ENCODE results near the gene GLS.

The GLS gene

DNA sequence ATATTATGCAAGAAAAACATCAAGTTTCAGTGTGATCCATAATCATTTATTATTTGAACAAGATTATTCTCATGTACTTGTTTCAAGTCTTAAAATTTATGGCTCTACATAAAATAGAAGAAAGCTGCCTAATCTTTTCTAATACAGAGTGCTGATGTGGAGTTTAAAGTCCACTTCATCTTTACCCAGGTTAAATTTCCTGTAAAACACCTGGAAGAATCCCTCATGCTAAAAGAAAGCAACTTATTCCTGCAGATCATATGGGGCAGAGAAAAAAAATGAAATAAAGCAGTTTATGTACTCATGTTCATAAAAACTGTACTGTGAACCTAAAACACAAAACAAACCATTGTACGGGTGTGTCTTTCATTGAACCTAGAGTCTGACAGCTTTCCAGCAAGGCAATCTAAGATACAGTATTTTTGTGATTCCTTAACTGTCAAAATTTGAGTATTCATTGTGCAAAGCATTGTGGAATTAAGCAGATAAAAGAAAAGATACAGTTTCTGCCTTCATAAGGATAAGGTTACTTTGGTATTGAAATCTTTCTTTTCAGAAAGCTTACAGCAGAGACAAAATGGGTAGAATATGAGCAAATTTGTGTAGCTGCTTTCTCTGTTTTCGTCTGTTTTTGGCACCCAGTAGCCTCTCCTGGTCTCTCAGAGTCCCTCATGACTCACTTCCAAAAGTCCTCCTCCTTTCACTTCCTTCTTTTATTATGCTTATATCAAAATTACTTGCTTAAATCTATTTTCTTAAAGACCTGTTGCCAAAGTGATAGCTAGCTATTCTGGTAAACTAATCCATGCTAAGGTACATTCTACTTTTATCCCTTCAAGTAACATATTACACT is 26.9 kb upstream of the GLS start:
- DNase-seq (ENCODE audit: extremely low spot score): no peak

DNA sequence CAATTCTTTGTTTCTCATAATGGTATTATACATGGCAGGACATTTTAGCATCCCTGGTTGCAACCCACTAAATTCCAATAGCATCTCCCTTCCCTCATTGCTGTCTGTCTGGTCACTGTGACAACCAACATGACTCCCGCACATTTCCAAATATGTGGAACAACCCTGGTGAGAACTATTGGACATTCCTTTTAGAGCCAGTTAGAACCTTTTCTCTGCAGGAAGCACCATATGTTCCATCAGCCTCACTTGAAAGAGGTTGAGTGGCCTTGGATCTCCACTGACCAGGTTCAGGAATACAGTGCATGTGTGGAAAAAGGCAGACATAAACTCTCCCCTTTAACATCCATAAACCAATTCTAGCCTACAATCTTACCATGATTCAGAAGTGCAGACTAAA is 25.9 kb upstream of the GLS start:
- TF ChIP-seq FOXA1 (IDR thresholded peaks at IDR 0.05) (no peak), FOXK2 (IDR thresholded peaks at IDR 0.05) (no peak), HDGF (IDR thresholded peaks at IDR 0.05; ENCODE audit: borderline replicate concordance) (no peak), CTBP1 (IDR thresholded peaks at IDR 0.05; ENCODE audit: borderline replicate concordance) (no peak), SP1 (IDR thresholded peaks at IDR 0.05) (no peak), TARDBP (IDR thresholded peaks at IDR 0.05) (no peak), L3MBTL2 (conservative IDR thresholded peaks at IDR 0.05) (no peak), ZNF384 (IDR thresholded peaks at IDR 0.05) (no peak), BHLHE40 (IDR thresholded peaks at IDR 0.05; ENCODE audit: borderline replicate concordance) (no peak)
- POLR2A ChIA-PET: interaction anchor here (1.7 kb wide), 1 partner anchor 27 kb away, joined by 5 read pairs; no protein-coding TSS in a partner anchor
- CTCF ChIA-PET: no interaction called here

More for the DNA sequence above, 26.9 kb upstream of the GLS start:
- TF ChIP-seq ZNF384 (IDR thresholded peaks at IDR 0.05): no peak
- no peak for TF ChIP-seq NFRKB (IDR thresholded peaks at IDR 0.05)
- TF ChIP-seq ELF4 (IDR thresholded peaks at IDR 0.05): no peak
- no peak for TF ChIP-seq HDGF (IDR thresholded peaks at IDR 0.05; ENCODE audit: borderline replicate concordance)
- no peak for TF ChIP-seq FOXA1 (IDR thresholded peaks at IDR 0.05)
- TF ChIP-seq, protein P1, sequence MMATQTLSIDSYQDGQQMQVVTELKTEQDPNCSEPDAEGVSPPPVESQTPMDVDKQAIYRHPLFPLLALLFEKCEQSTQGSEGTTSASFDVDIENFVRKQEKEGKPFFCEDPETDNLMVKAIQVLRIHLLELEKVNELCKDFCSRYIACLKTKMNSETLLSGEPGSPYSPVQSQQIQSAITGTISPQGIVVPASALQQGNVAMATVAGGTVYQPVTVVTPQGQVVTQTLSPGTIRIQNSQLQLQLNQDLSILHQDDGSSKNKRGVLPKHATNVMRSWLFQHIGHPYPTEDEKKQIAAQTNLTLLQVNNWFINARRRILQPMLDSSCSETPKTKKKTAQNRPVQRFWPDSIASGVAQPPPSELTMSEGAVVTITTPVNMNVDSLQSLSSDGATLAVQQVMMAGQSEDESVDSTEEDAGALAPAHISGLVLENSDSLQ (IDR thresholded peaks at IDR 0.05): no peak
- TF ChIP-seq L3MBTL2 (conservative IDR thresholded peaks at IDR 0.05): no peak
- TF ChIP-seq TARDBP (IDR thresholded peaks at IDR 0.05): no peak
- no peak for TF ChIP-seq CTBP1 (IDR thresholded peaks at IDR 0.05; ENCODE audit: borderline replicate concordance)
- TF ChIP-seq LEF1 (IDR thresholded peaks at IDR 0.05; ENCODE audit: borderline replicate concordance): no peak
- TF ChIP-seq ARNT (IDR thresholded peaks at IDR 0.05): no peak
- no peak for TF ChIP-seq BHLHE40 (IDR thresholded peaks at IDR 0.05; ENCODE audit: borderline replicate concordance)
- no peak for TF ChIP-seq SUZ12 (IDR thresholded peaks at IDR 0.05)
- no peak for TF ChIP-seq SP1 (IDR thresholded peaks at IDR 0.05)
- TF ChIP-seq FOXM1 (IDR thresholded peaks at IDR 0.05; ENCODE audit: borderline replicate concordance): no peak
- no peak for TF ChIP-seq FOXK2 (IDR thresholded peaks at IDR 0.05)
- CTCF ChIA-PET: no interaction called here
- POLR2A ChIA-PET: interaction anchor here (1.7 kb wide), 1 partner anchor 28 kb away, joined by 5 read pairs; no protein-coding TSS in a partner anchor

DNA sequence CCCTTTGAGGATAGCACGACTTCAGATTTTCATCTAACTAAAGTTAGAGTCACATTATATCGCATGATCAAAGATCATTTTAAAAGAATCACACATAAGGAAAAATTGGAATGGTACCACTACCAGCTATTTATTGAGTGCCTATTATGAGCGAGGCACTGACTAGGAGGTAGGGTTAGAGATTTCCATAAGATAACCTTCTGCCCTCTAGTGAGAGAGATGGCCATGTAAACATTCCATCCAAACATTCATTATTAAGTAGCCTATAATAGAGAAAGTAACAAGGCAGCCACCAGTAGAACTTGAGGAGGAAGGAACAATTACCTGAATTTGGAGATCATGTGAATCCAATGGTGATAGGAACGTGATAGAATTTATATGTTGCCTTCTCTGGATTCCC is 25.4 kb upstream of the GLS start:
- ChIA-PET CTCF (no interaction called here), POLR2A (no interaction called here)
- TF ChIP-seq LEF1 (IDR thresholded peaks at IDR 0.05; ENCODE audit: borderline replicate concordance) (no peak), L3MBTL2 (conservative IDR thresholded peaks at IDR 0.05) (no peak), ZNF384 (IDR thresholded peaks at IDR 0.05) (no peak), SP1 (IDR thresholded peaks at IDR 0.05) (no peak), BHLHE40 (IDR thresholded peaks at IDR 0.05; ENCODE audit: borderline replicate concordance) (no peak), FOXM1 (IDR thresholded peaks at IDR 0.05; ENCODE audit: borderline replicate concordance) (no peak), HDGF (IDR thresholded peaks at IDR 0.05; ENCODE audit: borderline replicate concordance) (no peak), ELF4 (IDR thresholded peaks at IDR 0.05) (no peak), CTBP1 (IDR thresholded peaks at IDR 0.05; ENCODE audit: borderline replicate concordance) (no peak), FOXA1 (IDR thresholded peaks at IDR 0.05) (no peak)
- TF ChIP-seq, protein P1 (IDR thresholded peaks at IDR 0.05): no peak
- no peak for DNase-seq (ENCODE audit: extremely low spot score)

More for the DNA sequence above, 25.9 kb upstream of the GLS start:
- no peak for DNase-seq (ENCODE audit: extremely low spot score)

DNA sequence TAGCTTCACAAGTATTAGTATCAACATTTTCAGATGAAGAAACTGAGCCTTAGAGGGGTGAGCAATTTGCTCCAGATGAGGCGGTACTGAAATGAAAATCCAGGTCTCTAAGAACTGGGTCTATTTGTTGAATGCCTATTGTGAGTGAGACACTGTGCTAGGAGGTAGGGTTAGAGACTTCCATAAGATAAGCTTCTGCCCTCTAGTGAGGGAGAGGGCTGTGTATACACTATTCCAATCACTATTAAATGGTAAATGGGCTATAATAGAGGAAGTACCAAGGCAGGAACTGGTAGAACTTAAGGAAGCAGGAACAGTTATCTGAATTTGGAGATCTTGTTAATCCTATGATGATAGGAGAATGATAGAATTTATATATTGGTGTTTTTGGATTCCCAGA is 23.6 kb upstream of the GLS start:
- POLR2A ChIA-PET: interaction anchor here (1.2 kb wide), 1 partner anchor 25 kb away, joined by 6 read pairs; no protein-coding TSS in a partner anchor
- TF ChIP-seq SP1 (IDR thresholded peaks at IDR 0.05): no peak
- no peak for TF ChIP-seq FOXA1 (IDR thresholded peaks at IDR 0.05)
- TF ChIP-seq FOXK2 (IDR thresholded peaks at IDR 0.05): no peak

DNA sequence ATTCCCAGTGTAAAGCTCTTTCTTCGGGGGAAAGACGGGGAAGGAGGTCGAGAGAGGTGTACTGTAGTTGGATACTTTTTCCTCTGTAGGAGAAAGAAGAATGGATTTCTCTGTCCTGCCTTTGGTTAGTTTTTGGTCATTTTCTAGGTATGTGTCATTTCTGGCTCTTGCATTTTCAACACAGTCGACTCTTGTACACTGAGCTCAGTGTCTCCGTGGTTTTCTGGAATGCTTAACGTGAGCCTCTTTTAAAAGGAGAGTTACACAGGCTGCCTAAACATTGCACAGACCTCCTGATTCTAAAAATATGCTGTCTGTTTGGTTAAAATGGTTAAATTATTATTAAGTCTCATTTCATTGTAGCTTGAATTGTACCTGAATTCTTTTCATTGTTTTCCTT is 21.8 kb upstream of the GLS start:
- no peak for TF ChIP-seq NFRKB (IDR thresholded peaks at IDR 0.05)
- TF ChIP-seq TARDBP (IDR thresholded peaks at IDR 0.05): no peak
- TF ChIP-seq ELF4 (IDR thresholded peaks at IDR 0.05): no peak
- TF ChIP-seq BHLHE40 (IDR thresholded peaks at IDR 0.05; ENCODE audit: borderline replicate concordance): no peak
- no peak for TF ChIP-seq HDGF (IDR thresholded peaks at IDR 0.05; ENCODE audit: borderline replicate concordance)
- no peak for TF ChIP-seq SP1 (IDR thresholded peaks at IDR 0.05)
- no peak for TF ChIP-seq L3MBTL2 (conservative IDR thresholded peaks at IDR 0.05)
- TF ChIP-seq LEF1 (IDR thresholded peaks at IDR 0.05; ENCODE audit: borderline replicate concordance): no peak
- TF ChIP-seq FOXK2 (IDR thresholded peaks at IDR 0.05): no peak
- TF ChIP-seq SUZ12 (IDR thresholded peaks at IDR 0.05): no peak
- TF ChIP-seq, protein P1 (IDR thresholded peaks at IDR 0.05): no peak
- ChIA-PET CTCF (interaction anchor here (1.2 kb wide), 1 partner anchor 9 kb away, joined by 3 read pairs; no protein-coding TSS in a partner anchor), POLR2A (interaction anchor here (1.2 to 2.2 kb wide), 2 partner anchors 23 to 161 kb away, joined by 3 to 6 read pairs; no protein-coding TSS in a partner anchor)
- no peak for DNase-seq (ENCODE audit: extremely low spot score)

More for the DNA sequence above, 23.6 kb upstream of the GLS start:
- CTCF ChIA-PET: interaction anchor here (0.5 kb wide), 1 partner anchor 175 kb away, joined by 3 read pairs; no protein-coding TSS in a partner anchor
- DNase-seq (ENCODE audit: extremely low spot score): no peak

Data from HEK293T (cell line).